PC-9 (cell line): ENCODE measurements around the gene IVD. TPM values are rescaled to one million over a fixed set of nuclear protein-coding genes. Genes with fewer than 3 reads are reported as not detected.
A peak's percentile ranks its signal among the peaks of the same experiment; 100 is the strongest.

Experiments
- BruUV-seq: library from RNA; stranded (reverse); fragments of 400-500 nt; replicated peaks from 2 replicates; lab custom pipeline; 2021; lab: Mats Ljungman, UMichigan
- CTCF ChIA-PET: fragments of 300-600 bp; sonication (Branson Sonifier 250); formaldehyde crosslinking; loops from one replicate; lab custom pipeline; 2022; ENCODE audit warnings: antibody characterized with exemption; lab: Charles Lee
- POLR2A ChIA-PET: fragments of 300-600 bp; sonication (Branson Sonifier 250); formaldehyde crosslinking; loops from one replicate; lab custom pipeline; 2022; ENCODE audit warnings: antibody characterized with exemption; ENCODE audit not compliant: unreplicated experiment; lab: Charles Lee
- DNase-seq, 2 experiments: peaks; one replicate each; pipeline versions ENCODE4 v3.0.0 to v3.0.0-alpha.2; 2015 to 2022; ENCODE audit warnings: mixed read lengths in 1 of 2
- H2AFZ ChIP-seq: fragments of 200-600 bp; sonication (generic); 2 replicates; pipeline ENCODE4 v1.8.1; 2017; ENCODE audit warnings: antibody characterized with exemption
- H3F3A ChIP-seq: fragments of 200-600 bp; sonication (generic); 2 replicates; pipeline ENCODE4 v1.8.1; 2017; ENCODE audit warnings: antibody characterized with exemption, mild to moderate bottlenecking, low read depth; ENCODE audit not compliant: insufficient read depth
- H3K27ac ChIP-seq: fragments of 200-600 bp; sonication (generic); 2 replicates; pipeline ENCODE4 v1.6.1; 2016; ENCODE audit warnings: mixed run types
- H3K27me3 ChIP-seq: fragments of 200-600 bp; sonication (generic); 2 replicates; pipeline ENCODE4 v1.6.1; 2016; ENCODE audit warnings: low read depth, mixed run types; ENCODE audit not compliant: insufficient read depth
- H3K36me3 ChIP-seq: fragments of 200-600 bp; sonication (generic); 2 replicates; pipeline ENCODE4 v1.6.1; 2016; ENCODE audit warnings: low read depth, mixed run types
- H3K4me1 ChIP-seq: fragments of 200-600 bp; sonication (generic); replicated peaks from 2 replicates; pipeline ENCODE4 v1.6.1; 2016; ENCODE audit warnings: mixed run types; ENCODE audit not compliant: insufficient read depth
- H3K4me2 ChIP-seq: fragments of 200-600 bp; sonication (generic); 2 replicates; pipeline ENCODE4 v1.6.1; 2017; ENCODE audit warnings: mixed run types
- H3K4me3 ChIP-seq: fragments of 200-600 bp; sonication (generic); 2 replicates; pipeline ENCODE4 v1.6.1; 2016; ENCODE audit warnings: mixed run types
- H3K79me2 ChIP-seq: fragments of 200-600 bp; sonication (generic); 2 replicates; pipeline ENCODE4 v1.6.1; 2017; ENCODE audit warnings: low read depth, mixed run types
- H3K9me2 ChIP-seq: fragments of 200-600 bp; sonication (generic); 2 replicates; pipeline ENCODE4 v1.8.1; 2017; ENCODE audit warnings: mild to moderate bottlenecking; ENCODE audit not compliant: insufficient read depth
- H3K9me3 ChIP-seq: fragments of 200-600 bp; sonication (generic); 2 replicates; pipeline ENCODE4 v1.8.1; 2016; ENCODE audit warnings: low read depth; ENCODE audit not compliant: insufficient read depth
- H4K20me1 ChIP-seq: fragments of 200-600 bp; sonication (generic); 2 replicates; pipeline ENCODE4 v1.8.1; 2017; ENCODE audit not compliant: insufficient read depth
- CTCF ChIP-seq: fragments of 200-600 bp; sonication (generic); conservative IDR thresholded peaks from 2 replicates; pipeline ENCODE4 v1.6.1; 2017; ENCODE audit warnings: mixed run types, antibody characterized with exemption, mild to moderate bottlenecking, moderate library complexity
- EZH2 ChIP-seq: fragments of 200-600 bp; sonication (generic); IDR thresholded peaks from 2 replicates; pipeline ENCODE4 v1.8.0; 2017; ENCODE audit warnings: antibody characterized with exemption, low read depth
- intact Hi-C: fragments of 100-400 bp; cut with micrococcal nuclease; formaldehyde crosslinking; loops from one replicate; pipeline ENCODE4 v1.10.0; 2022; ENCODE audit not compliant: unreplicated experiment
- total RNA-seq: library from RNA; stranded (reverse); gene quantifications from 2 replicates; pipeline ENCODE4 v1.2.3, GENCODE V29; 2021

IVD gene
- total RNA-seq, 1 experiment from 2014 or later = 82.5 TPM

GRCh38 chr15:40367371-40367685 is 38.3 kb upstream of the IVD start:
- POLR2A ChIA-PET = no interaction called here
- Histone ChIP-seq H3K4me1 (no peaks in the 10 kb centered on the region), H3K9me3 (no peaks in the 10 kb centered on the region), H3K79me2 (no peaks in the 10 kb centered on the region), H3K36me3 (no peaks in the 10 kb centered on the region), H3K27me3 (no peaks in the 10 kb centered on the region), H3F3A (no peaks in the 10 kb centered on the region), H4K20me1 (no peaks in the 10 kb centered on the region), H2AFZ (no peak overlapping the region), H3K4me3 (no peak overlapping the region), H3K4me2 (peak overlapping the region; percentile 38), H3K27ac (no peak overlapping the region), H3K9me2 (no peaks in the 10 kb centered on the region)
- TF ChIP-seq CTCF (no peak), EZH2 (no peak)
- intact Hi-C loops = no loop called here
- no peak for DNase-seq
- CTCF ChIA-PET = interaction anchor here (0.6 to 1.0 kb wide), 7 partner anchors 13 to 259 kb away, joined by 3 to 19 read pairs (median 4); partner anchors contain the start of genes BMF, CCDC9B and INAFM2
- BruUV-seq = no TSS peak

- H3K4me2 ChIP-seq = peak overlapping the region; percentile 38
These were observed 37.6 kb upstream of the IVD start for GRCh38 chr15:40367686-40368611.

More at GRCh38 chr15:40367686-40368611, 37.6 kb upstream of the IVD start:
- no peaks in the 10 kb centered on the region for H3K4me1 ChIP-seq
- no peaks in the 10 kb centered on the region for H3K36me3 ChIP-seq
- no peaks in the 10 kb centered on the region for H4K20me1 ChIP-seq
- intact Hi-C loops = loop anchor here (1.0 to 2.0 kb wide), 4 partner anchors 29 to 89 kb away; no protein-coding TSS in a partner anchor
- no peak overlapping the region for H3K27ac ChIP-seq
- POLR2A ChIA-PET = no interaction called here
- peak; percentile 59 to 91 for DNase-seq
- no peaks in the 10 kb centered on the region for H3F3A ChIP-seq
- H3K9me3 ChIP-seq = no peaks in the 10 kb centered on the region
- no TSS peak for BruUV-seq
- no peak overlapping the region for H2AFZ ChIP-seq
- CTCF ChIA-PET = interaction anchor here (0.6 to 1.0 kb wide), 7 partner anchors 14 to 259 kb away, joined by 3 to 19 read pairs (median 4); partner anchors contain the start of genes BMF, CCDC9B and INAFM2
- H3K9me2 ChIP-seq = no peaks in the 10 kb centered on the region
- no peaks in the 10 kb centered on the region for H3K79me2 ChIP-seq
- peak; percentile 59 for TF ChIP-seq CTCF
- no peak for TF ChIP-seq EZH2
- no peak overlapping the region for H3K4me3 ChIP-seq
- H3K27me3 ChIP-seq = no peaks in the 10 kb centered on the region
